Esophagus muscularis mucosa (tissue), 4 donors: Measurements from ENCODE around the gene PPP2R3B. TPM values are rescaled to one million over a fixed set of nuclear protein-coding genes. Genes with fewer than 3 reads are reported as not detected.

ENCODE experiments used
- DNase-seq: peaks from one replicate; pipeline ENCODE4 v3.0.0-alpha.2; 2017; ENCODE audit errors: extremely low spot score
- H3K27ac ChIP-seq, 4 donors: fragments of 200-600 bp; sonication (generic); replicated peaks in 1 of 4; 1 replicate in 3 of 4; 2 replicates in 1 of 4; pipeline ENCODE4 v1.5.1; 2016 to 2019; ENCODE audit warnings: mild to moderate bottlenecking in 1 of 4
- H3K27me3 ChIP-seq, 4 donors: fragments of 200-600 bp; sonication (generic); one replicate each; pipeline versions ENCODE4 v1.5.1 to v1.6.0; 2016 to 2019
- H3K36me3 ChIP-seq, 4 donors: fragments of 200-600 bp; sonication (generic); one replicate each; pipeline ENCODE4 v1.5.1; 2016 to 2019
- H3K4me1 ChIP-seq, 4 donors: fragments of 200-600 bp; sonication (generic); one replicate each; pipeline ENCODE4 v1.5.1; 2016 to 2019
- H3K4me3 ChIP-seq, 4 donors: fragments of 200-600 bp; sonication (generic); 1 replicate in 2 of 4; 2 replicates in 2 of 4; pipeline ENCODE4 v1.5.1; 2016 to 2019; ENCODE audit warnings: mild to moderate bottlenecking in 4 of 4, moderate library complexity in 1 of 4
- H3K9me3 ChIP-seq, 4 donors: fragments of 200-600 bp; sonication (generic); 1 replicate in 3 of 4; 2 replicates in 1 of 4; pipeline ENCODE4 v1.5.1; 2016 to 2019
- CTCF ChIP-seq, 3 experiments: fragments of 200-600 bp in 2 of 3; fragments of 450-650 bp in 1 of 3; sonication (generic) in 2 of 3; IDR thresholded peaks; one replicate each; pipeline ENCODE4 v1.5.1; 2017 to 2019; ENCODE audit warnings: antibody characterized with exemption in 3 of 3, mild to moderate bottlenecking in 2 of 3, moderate library complexity in 1 of 3
- EP300 ChIP-seq: sonication (generic); formaldehyde crosslinking; IDR thresholded peaks from one replicate; pipeline ENCODE4 v1.6.1; 2017; ENCODE audit warnings: antibody characterized with exemption
- POLR2A ChIP-seq: fragments of 450-650 bp; IDR thresholded peaks from one replicate; pipeline ENCODE4 v1.6.1; 2017; ENCODE audit warnings: antibody characterized with exemption, moderate library complexity, mild to moderate bottlenecking, low read depth
- POLR2AphosphoS5 ChIP-seq, 2 donors: sonication (generic); formaldehyde crosslinking; IDR thresholded peaks; one replicate each; pipeline ENCODE4 v1.6.1; 2017; ENCODE audit warnings: antibody characterized with exemption in 2 of 2
- WGBS: methylation state at CpG from one replicate; pipeline ENCODE4 v1.1.5; 2018; 5-methylcytosine and 5-hydroxymethylcytosine counted together
- intact Hi-C: fragments of 100-400 bp; cut with DNase I; formaldehyde crosslinking; loops from one replicate; pipeline ENCODE4 v1.15.1; 2023
- total RNA-seq, 4 donors: library from RNA; depleted of rRNA; stranded (reverse); fragments of >200 nt; gene quantifications; one replicate each; pipeline versions ENCODE4 v1.1.0 to v1.2.1, GENCODE V29; 2016

PPP2R3B gene
- total RNA-seq, 4 donors from 2014 or later = 4.0 to 8.3 (median 5.4) TPM

- Histone ChIP-seq H3K9me3 (no peaks in the 10 kb centered on the region), H3K4me1 (no peaks in the 10 kb centered on the region), H3K4me3 (no peak overlapping the region), H3K27me3 (no peaks in the 10 kb centered on the region), H3K36me3 (peaks cover 6 to 75% (median 30%) of the 10 kb centered on the region in 4 donors), H3K27ac (no peak overlapping the region)
- 90% methylated on average over 8 of the region's 8 CpGs for WGBS
- TF ChIP-seq POLR2AphosphoS5 (IDR thresholded peaks at IDR 0.05) (no peak), POLR2A (no peak), CTCF (IDR thresholded peaks at IDR 0.05) (no peak), EP300 (no peak)
- DNase-seq = no peak
- intact Hi-C loops = no loop called here
Measured at GRCh38 chrX:300334-300733, 86.4 kb downstream of the PPP2R3B start.

GRCh38 chrX:298993-299392 is 87.7 kb downstream of the PPP2R3B start:
- DNase-seq = no peak
- no peak overlapping the region for H3K4me3 ChIP-seq

GRCh38 chrX:295136-295535 is 91.6 kb downstream of the PPP2R3B start:
- TF ChIP-seq POLR2AphosphoS5 (IDR thresholded peaks at IDR 0.05) = no peak
- no peak for TF ChIP-seq CTCF (IDR thresholded peaks at IDR 0.05)
- TF ChIP-seq EP300 = no peak
- no peak for TF ChIP-seq POLR2A
- Histone ChIP-seq H3K36me3 (peaks cover 9 to 76% (median 26%) of the 10 kb centered on the region in 4 donors), H3K27ac (no peak overlapping the region), H3K4me1 (no peaks in the 10 kb centered on the region), H3K9me3 (no peaks in the 10 kb centered on the region), H3K27me3 (no peaks in the 10 kb centered on the region), H3K4me3 (no peak overlapping the region)
- intact Hi-C loops = no loop called here
- DNase-seq = no peak
- 93% methylated on average over 21 of the region's 21 CpGs for WGBS

More at GRCh38 chrX:298993-299392, 87.7 kb downstream of the PPP2R3B start:
- Histone ChIP-seq H3K27ac (no peak overlapping the region), H3K27me3 (no peaks in the 10 kb centered on the region), H3K9me3 (no peaks in the 10 kb centered on the region), H3K4me1 (no peaks in the 10 kb centered on the region), H3K36me3 (peaks cover 0 to 74% (median 17%) of the 10 kb centered on the region in 4 donors)
- TF ChIP-seq POLR2AphosphoS5 (IDR thresholded peaks at IDR 0.05) (no peak), CTCF (IDR thresholded peaks at IDR 0.05) (no peak), POLR2A (no peak), EP300 (no peak)
- 96% methylated on average over 36 of the region's 36 CpGs for WGBS
- intact Hi-C loops = no loop called here

- 95% methylated on average over 38 of the region's 47 CpGs for WGBS
Measured at GRCh38 chrX:292900-293897, 93.5 kb downstream of the PPP2R3B start.

More at GRCh38 chrX:292900-293897, 93.5 kb downstream of the PPP2R3B start:
- intact Hi-C loops = no loop called here
- Histone ChIP-seq H3K9me3 (no peaks in the 10 kb centered on the region), H3K27me3 (no peaks in the 10 kb centered on the region), H3K4me3 (no peak overlapping the region), H3K36me3 (peaks cover 19 to 81% (median 38%) of the 10 kb centered on the region in 4 donors), H3K27ac (no peak overlapping the region), H3K4me1 (no peaks in the 10 kb centered on the region)
- TF ChIP-seq POLR2AphosphoS5 (IDR thresholded peaks at IDR 0.05) = no peak
- no peak for TF ChIP-seq EP300
- no peak for TF ChIP-seq POLR2A
- no peak for TF ChIP-seq CTCF (IDR thresholded peaks at IDR 0.05)
- DNase-seq = no peak
